ENCODE results near the gene LY6G6F.

The LY6G6F gene

DNA sequence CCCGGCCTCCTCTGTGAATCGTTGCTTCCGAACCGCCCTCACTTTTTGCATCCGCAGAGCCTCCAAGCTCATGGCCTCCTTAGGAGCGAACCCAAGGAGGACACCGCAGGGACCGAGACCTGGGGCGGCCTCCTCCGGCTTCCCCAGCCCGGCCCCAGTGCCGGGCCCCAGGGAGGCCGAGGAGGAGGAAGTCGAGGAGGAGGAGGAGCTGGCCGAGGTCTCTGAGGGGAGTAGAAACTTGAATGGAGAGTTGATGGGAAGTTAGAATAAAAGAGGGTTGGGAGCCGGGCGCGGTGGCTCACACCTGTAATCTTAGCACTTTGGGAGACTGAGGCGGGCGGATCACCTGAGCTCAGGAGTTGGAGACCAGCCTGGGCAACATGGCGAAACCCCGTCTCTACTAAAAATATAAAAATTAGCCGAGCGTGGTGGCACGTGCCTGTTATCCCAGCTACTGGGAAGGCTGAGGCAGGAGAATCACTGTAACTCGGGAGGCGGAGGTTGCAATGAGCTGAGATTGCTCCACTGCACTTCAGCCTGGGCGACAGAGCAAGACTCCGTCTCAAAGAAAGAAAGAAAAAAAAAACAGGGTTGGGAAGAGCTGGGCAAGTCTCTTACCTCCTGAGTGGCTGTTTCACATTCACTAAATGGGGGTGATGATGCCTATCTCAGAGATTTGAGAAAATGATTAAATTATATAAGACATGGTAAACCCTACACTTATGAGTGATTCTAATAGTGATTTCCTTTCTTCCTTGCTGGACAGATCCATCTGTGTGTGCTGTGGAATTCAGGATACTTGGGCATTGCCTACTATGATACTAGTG lies 33.9 kb downstream of the LY6G6F start:
- DNase-seq = peak; percentile 9

- DNase-seq = no peak
These were observed 35.1 kb downstream of the LY6G6F start for GRCh38 chr6:31741815-31742214.

GRCh38 chr6:31742894-31743293 lies 36.2 kb downstream of the LY6G6F start:
- DNase-seq = no peak

GRCh38 chr6:31744422-31744821 lies 37.8 kb downstream of the LY6G6F start:
- DNase-seq = no peak

DNA sequence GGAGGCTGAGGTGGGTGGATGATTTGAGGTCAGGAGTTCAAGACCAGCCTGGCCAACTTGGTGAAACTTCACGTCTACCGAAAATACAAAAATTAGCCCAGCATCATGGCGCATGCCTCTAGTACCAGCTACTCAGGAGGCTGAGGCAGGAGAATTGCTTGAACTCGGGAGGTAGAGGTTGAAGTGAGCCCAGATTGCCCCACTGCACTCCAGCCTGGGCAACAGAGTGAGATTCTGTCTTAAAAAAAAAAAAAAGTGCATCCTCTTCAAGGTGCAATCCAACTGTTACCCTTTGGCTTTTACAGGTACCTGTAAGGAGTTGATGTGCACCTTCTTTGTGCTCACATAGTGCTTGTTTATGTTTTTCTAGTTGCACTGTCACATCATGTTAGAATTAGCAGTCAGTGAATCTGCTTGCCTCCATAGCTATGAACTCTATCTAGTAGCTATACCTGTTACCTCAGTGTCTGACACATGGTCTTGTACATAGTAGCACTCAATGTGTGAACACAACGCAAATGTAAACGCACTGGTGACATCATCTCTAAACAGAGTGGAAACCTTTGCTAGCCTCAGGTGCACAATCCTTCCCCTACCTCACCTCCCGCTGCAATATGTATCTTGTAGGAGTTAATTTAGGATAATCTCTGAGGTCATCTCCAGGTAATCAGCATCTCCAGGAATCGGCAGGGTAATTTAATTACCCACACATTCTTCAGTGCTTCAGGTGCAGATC lies 42.8 kb downstream of the LY6G6F start:
- DNase-seq = no peak

GRCh38 chr6:31750411-31751022 lies 43.9 kb downstream of the LY6G6F start:
- DNase-seq = no peak

- peak; percentile 64 for DNase-seq
These were observed 46.2 kb downstream of the LY6G6F start for GRCh38 chr6:31752739-31753319.

DNA sequence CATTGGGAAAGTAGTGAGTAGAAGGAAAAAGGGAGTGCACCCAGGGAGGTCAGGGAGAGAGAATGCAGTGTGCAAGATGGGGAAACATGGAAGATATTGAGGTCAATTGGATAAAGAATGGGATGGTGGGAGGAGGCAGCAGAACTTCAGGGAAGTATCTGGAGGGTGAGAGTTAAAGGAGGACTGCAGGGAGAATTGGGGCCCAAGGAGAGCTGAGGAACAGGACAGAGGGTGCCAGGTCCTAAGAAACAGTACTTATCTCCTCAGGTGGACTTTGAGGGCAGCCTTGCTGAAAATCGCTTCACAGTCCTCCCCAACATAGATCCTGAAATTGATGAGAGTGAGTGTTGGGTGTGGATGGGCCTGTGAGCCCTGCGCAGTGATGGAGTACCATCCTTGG lies 51.6 kb downstream of the LY6G6F start:
- no peak for DNase-seq

Measured in fibroblast of skin of scalp (primary cell).